ENCODE measurements around the gene TBC1D12. TPM values are rescaled to one million over a fixed set of nuclear protein-coding genes. Genes with fewer than 3 reads are reported as not detected.

TBC1D12 gene
- total RNA-seq, 1 donor from 2014 or later: 16.8 TPM

DNA sequence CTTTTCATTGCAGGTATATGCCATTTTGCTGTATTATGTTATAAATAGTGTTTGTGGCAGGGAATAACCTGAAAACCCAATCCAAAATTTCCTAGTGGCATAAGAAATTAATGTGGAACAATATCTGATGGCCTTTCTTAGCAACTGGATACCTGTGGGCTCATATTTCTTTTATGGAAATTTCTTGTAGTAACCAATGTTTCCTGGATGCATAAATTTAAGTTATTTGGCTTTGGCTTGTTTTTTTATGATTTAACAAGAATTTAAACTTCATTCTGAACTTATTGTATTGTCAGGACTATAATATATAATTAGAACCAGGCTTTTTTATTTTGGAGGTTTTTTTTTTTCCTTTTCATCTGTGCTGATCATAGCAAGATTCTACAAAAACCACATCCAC lies 30.1 kb downstream of the TBC1D12 start:
- Mint-ChIP-seq H3K27ac (ENCODE audit: unreplicated experiment) (no peak overlapping the region), H3K4me1 (ENCODE audit: unreplicated experiment) (peaks cover 61% of the 10 kb centered on the region), H3K9me3 (ENCODE audit: unreplicated experiment) (peaks cover under 1% of the 10 kb centered on the region), H3K36me3 (ENCODE audit: unreplicated experiment) (peaks cover 4% of the 10 kb centered on the region), H3K27me3 (ENCODE audit: unreplicated experiment) (no peaks in the 10 kb centered on the region), H3K4me3 (ENCODE audit: unreplicated experiment) (no peak overlapping the region)
- no peak for TF ChIP-seq CTCF (IDR thresholded peaks at IDR 0.05)
- DNase-seq (ENCODE audit: extremely low spot score, unreplicated experiment): no peak

- H3K9me3 Mint-ChIP-seq (ENCODE audit: unreplicated experiment): peaks cover 9% of the 10 kb centered on the region
- TF ChIP-seq CTCF (IDR thresholded peaks at IDR 0.05): peak; percentile 39
- peaks cover 9% of the 10 kb centered on the region for H3K36me3 Mint-ChIP-seq (ENCODE audit: unreplicated experiment)
- no peak for DNase-seq (ENCODE audit: extremely low spot score, unreplicated experiment)
- no peaks in the 10 kb centered on the region for H3K27me3 Mint-ChIP-seq (ENCODE audit: unreplicated experiment)
- H3K27ac Mint-ChIP-seq (ENCODE audit: unreplicated experiment): no peak overlapping the region
- H3K4me1 Mint-ChIP-seq (ENCODE audit: unreplicated experiment): peaks cover 19% of the 10 kb centered on the region
- H3K4me3 Mint-ChIP-seq (ENCODE audit: unreplicated experiment): no peak overlapping the region
Measured at GRCh38 chr10:94439275-94439861, 37.0 kb downstream of the TBC1D12 start.

- no peak for TF ChIP-seq CTCF (IDR thresholded peaks at IDR 0.05)
- H3K4me1 Mint-ChIP-seq (ENCODE audit: unreplicated experiment): peaks cover 17% of the 10 kb centered on the region
- H3K27me3 Mint-ChIP-seq (ENCODE audit: unreplicated experiment): no peaks in the 10 kb centered on the region
- peaks cover 9% of the 10 kb centered on the region for H3K9me3 Mint-ChIP-seq (ENCODE audit: unreplicated experiment)
- H3K27ac Mint-ChIP-seq (ENCODE audit: unreplicated experiment): no peak overlapping the region
- DNase-seq (ENCODE audit: extremely low spot score, unreplicated experiment): no peak
- peaks cover 9% of the 10 kb centered on the region for H3K36me3 Mint-ChIP-seq (ENCODE audit: unreplicated experiment)
- no peak overlapping the region for H3K4me3 Mint-ChIP-seq (ENCODE audit: unreplicated experiment)
Measured at GRCh38 chr10:94440096-94440495, 37.8 kb downstream of the TBC1D12 start.

GRCh38 chr10:94443047-94443446 lies 40.7 kb downstream of the TBC1D12 start:
- no peaks in the 10 kb centered on the region for H3K27me3 Mint-ChIP-seq (ENCODE audit: unreplicated experiment)
- H3K27ac Mint-ChIP-seq (ENCODE audit: unreplicated experiment): no peak overlapping the region
- H3K36me3 Mint-ChIP-seq (ENCODE audit: unreplicated experiment): peaks cover 7% of the 10 kb centered on the region
- H3K9me3 Mint-ChIP-seq (ENCODE audit: unreplicated experiment): peaks cover 2% of the 10 kb centered on the region
- DNase-seq (ENCODE audit: extremely low spot score, unreplicated experiment): no peak
- TF ChIP-seq CTCF (IDR thresholded peaks at IDR 0.05): no peak
- H3K4me3 Mint-ChIP-seq (ENCODE audit: unreplicated experiment): no peak overlapping the region
- H3K4me1 Mint-ChIP-seq (ENCODE audit: unreplicated experiment): peaks cover 9% of the 10 kb centered on the region

DNA sequence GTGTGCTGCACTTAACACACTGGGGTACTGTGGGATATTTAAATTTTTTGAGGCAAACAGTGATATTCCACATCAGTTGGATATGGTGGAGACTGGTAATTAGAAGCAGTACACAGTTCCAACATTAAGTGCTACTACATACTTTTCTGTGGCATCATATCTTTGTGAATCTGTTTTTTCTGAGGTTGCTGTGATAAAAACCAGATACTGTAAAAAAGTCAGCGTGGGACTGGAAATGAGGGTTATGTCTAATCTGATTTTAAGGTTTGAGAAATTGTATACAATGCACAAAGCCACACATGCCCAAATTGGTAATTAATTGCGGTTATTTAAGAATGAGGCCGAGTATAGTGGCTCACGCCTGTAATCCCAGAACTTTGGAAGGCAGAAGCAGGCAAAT lies 41.2 kb downstream of the TBC1D12 start:
- peaks cover 7% of the 10 kb centered on the region for H3K36me3 Mint-ChIP-seq (ENCODE audit: unreplicated experiment)
- no peak overlapping the region for H3K27ac Mint-ChIP-seq (ENCODE audit: unreplicated experiment)
- H3K9me3 Mint-ChIP-seq (ENCODE audit: unreplicated experiment): no peaks in the 10 kb centered on the region
- peaks cover 9% of the 10 kb centered on the region for H3K4me1 Mint-ChIP-seq (ENCODE audit: unreplicated experiment)
- no peak overlapping the region for H3K4me3 Mint-ChIP-seq (ENCODE audit: unreplicated experiment)
- TF ChIP-seq CTCF (IDR thresholded peaks at IDR 0.05): no peak
- no peak for DNase-seq (ENCODE audit: extremely low spot score, unreplicated experiment)
- H3K27me3 Mint-ChIP-seq (ENCODE audit: unreplicated experiment): no peaks in the 10 kb centered on the region

Data from osteocyte (in vitro differentiated cells).